RKO (cell line): ENCODE data around the gene KIFC3.
A peak's percentile ranks its signal among the peaks of the same experiment; 100 is the strongest.

Source experiments
- DNase-seq: peaks from one replicate; pipeline ENCODE4 v3.0.0-alpha.2; 2016; ENCODE audit warnings: low spot score

The KIFC3 gene

DNA sequence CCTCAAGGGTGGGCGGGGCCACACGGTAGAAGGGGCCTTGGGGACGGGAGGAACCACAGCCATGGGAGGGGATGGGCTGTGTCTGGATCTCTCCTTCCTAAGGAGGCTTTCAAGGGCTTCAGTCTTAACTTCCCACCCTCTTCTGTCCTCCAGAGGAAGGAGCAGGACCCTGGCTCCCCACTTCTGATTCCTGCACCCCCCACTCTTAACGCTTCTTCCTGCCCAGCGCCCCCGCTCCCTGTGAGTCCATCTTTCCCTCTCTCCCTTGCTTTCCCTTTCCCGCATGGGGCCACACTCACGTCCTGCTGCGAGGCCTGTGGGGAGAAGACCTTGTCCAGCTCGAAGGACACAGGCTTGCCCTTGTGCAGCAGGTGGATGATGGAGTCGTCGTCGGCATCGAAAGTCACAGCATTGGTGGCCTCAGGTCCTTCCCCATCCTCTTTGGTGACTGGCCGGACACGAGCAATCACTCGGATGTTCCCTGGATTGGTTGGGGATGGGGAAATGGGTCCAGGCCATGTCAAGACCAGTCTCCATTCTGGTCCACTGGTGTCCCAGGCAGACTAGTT is 37.0 kb downstream of the KIFC3 start:
- DNase-seq = no peak

DNA sequence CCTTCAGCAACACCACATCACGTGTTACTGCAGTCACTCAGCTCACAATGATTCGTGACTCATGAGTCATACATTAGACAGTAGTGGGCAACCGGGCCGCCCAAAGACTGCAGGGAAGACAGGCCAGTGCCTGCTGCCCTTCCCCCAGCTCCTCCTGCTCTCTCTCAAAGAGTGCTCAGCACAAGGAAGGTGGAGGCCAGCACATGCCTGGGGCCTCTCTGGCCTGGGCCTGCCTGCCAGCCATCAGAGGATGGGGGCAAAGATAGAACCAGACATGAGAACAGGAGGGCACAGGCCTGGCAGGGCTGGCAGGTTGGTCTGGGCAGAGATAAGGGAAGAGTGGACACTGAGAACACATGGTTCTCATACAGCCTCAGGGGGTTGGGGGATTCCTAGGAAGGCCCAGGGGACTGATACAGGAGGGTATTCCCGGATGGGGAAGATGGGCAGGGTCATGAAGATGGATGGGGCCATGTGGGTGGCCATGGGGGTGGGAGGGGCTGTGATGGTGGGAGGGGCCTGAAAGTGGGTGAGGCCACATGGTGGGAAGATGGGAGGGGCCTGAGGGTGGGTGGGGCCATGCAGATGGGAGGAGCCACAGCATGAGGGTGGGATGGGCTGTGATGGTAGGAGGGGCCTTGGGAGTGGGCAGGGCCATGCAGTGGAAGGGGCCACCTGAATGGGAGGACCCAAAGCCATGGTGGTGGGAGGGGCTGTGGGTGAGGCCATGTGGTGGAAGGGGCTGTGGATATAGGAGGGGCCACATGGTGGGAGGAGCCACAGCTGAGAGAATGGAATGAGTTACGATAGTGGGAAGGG is 37.7 kb downstream of the KIFC3 start:
- DNase-seq = peak; percentile 89

DNA sequence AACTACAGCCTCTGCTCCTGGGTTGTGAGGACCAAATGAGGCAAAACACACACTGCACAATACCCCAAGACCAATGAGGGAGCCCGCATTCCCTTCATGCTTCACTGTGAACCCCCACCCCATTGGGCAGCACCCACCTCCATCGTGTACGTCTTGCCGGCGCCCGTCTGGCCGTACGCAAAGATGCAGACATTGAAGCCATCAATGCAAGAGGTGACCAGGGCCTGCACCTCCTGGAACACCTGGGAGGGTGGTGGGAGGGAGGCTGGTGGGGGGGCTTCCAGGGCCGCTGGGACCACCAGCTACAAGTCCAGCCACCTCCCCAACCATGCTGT is 38.3 kb downstream of the KIFC3 start:
- no peak for DNase-seq

DNA sequence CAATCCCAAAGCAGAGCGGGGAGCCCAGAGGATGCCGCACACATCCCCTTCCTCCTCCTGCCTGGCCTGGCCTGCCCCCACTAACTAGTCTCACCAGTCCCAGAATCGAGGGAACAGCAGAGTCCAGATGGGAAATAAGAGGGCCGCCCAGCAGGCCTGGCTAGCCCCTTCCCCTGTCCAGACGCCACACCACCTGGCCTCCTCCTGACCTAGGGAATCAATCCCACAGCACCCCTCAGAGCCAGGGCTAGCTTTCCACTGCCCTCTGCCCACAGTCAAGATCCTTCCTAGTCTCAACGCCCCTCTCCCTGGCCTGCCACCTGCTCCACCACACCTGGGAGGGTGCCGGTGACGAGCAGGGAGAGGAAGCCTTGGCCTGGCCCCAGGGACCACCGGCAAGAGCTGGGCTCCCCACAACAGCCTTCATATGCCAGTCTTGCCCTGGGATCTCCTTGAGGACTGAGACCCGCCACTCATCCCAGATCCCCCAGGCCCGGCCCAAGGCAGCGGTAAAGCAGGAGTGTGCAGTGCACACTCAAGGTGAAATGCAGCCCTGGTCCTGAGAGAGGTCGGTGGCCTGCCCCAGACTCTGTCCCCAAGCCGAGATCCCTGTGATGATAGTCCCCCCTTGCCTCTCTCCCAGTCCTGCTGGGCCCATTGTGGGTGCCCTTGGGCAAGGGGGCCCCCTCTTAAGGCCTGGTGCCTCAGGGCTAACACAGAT is 38.8 kb downstream of the KIFC3 start:
- DNase-seq = no peak

DNA sequence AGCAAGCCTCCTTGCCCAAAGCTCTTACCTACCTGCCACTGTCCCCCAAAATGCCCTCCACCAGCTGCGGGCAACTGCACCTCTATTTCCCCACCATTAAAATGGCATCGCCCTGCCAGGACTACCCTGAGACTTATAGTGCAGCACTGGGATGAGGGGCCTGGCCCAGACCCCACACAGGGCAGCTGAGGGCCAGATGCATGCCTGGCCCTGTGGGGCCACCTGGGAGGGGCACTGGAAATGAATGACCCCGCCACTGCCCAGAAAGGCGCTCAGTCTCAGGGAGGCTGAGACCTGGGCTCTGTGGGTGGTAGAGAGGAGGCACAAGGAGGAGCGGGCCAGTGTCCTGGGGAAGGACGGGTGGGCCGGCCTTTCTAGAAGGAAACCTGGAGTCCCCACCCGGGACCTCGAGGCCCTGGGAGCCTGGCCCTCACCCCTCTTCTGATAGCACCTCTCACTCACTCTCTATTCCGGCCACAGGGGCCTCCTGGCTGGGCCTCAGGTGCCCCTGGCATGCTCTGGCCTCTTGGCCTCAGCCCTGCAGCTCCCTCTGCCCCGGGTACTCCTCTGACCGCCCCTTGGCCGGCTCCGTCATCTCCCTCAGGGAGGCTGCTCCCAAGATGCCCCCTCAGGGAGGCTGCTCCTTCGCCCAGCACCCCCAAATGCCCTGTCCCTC is 39.8 kb downstream of the KIFC3 start:
- no peak for DNase-seq

DNA sequence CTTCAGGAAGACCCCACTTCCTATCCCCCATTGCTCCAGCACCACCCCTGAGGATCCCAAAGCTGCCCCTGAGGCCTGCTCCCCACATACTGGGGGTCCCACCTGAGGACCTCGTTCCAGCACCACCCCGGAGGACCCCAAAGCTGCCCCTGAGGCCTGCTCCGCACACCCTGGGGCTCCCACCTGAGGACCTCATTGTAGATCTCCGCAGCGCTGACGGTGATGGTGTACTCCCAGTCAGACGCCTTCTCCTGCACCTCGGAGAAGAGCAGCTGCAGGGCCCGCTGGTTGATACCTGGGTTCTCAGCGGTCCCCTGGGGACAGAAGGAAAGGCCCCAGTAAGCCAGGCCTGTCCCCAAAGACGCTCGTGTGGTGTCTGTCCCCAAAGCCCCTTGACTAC is 40.3 kb downstream of the KIFC3 start:
- no peak for DNase-seq

DNA sequence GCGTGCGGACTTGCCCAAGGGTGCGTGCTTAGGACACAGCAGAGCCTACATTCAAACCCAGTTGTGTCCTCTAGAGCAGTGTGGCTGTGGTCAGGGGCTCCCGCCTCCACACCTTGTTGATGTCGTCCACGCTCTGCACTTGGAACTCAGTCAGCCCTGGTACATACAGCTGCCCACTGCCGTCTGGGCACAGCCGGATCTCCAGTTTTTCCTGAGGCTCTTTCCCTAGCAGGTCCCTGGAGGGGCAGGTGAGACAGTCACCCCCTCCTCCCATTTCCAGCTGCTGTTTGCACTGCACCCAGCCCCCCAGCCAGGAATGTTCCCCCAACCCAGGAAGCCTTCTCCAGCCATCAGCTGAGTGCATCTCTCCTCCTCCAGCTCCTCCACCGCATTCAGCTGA is 41.0 kb downstream of the KIFC3 start:
- DNase-seq = no peak

- no peak for DNase-seq
Measured at GRCh38 chr16:57760357-57761160, 41.7 kb downstream of the KIFC3 start.

DNA sequence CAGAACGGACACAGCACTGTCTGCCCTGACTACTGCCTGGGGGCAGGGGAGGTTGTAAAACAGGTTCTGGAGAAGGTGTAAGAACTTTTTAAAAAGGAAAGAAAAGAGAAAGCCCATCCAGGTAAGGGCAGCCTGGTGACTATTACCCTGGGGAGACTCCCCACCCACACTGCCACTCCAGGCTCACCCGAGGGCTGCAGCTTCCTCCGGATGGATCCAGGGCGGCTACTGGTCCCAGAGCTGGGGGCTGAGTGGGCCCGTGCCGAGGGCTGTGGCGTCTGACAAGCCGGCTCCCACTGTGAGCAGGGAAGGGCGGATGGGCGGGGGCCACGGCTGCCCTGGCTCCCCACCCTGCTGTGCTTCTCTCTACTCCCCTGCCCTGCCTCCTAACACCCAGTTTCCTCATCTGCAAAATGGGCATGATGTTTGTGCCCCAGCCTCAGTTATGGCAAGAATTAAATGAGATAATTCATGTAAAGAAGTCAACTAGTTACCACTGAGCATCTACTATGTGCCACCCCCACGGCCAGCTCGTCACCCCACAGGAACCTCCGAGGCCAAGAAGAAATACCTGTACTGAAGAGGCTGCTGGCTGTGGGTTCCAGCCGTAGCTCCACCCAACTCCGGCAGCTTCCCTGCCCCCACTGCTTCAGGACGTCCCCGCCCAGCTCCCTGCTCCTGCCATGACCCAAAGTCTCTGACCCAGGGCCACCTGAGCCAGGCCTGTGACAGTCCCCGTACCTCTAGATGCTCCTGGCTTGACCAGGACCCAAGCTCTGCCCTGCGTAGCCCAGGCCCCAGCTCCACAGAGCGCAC is 42.5 kb downstream of the KIFC3 start:
- DNase-seq = no peak

DNA sequence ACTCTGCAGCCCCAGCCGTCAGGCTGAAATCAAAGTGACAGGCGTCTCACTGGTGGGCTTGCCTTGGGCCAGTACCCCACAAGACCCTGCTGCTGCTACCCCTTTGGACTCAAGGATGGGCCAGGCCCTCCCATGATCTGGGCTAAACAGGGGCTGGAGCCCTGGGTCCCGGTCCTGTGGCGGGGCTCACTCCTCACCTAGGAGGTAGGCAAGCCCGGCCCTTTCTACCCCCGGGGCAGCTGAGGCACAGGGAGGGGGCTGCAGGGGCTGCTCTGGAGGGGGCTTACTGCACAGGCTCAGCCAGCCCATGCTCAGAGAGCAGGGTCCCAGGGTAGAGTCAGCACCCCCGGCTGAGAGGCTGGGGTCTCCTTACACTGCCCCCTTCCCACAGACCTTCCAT is 43.2 kb downstream of the KIFC3 start:
- DNase-seq = no peak

- no peak for DNase-seq
Measured at GRCh38 chr16:57758331-57759117, 43.8 kb downstream of the KIFC3 start.

DNA sequence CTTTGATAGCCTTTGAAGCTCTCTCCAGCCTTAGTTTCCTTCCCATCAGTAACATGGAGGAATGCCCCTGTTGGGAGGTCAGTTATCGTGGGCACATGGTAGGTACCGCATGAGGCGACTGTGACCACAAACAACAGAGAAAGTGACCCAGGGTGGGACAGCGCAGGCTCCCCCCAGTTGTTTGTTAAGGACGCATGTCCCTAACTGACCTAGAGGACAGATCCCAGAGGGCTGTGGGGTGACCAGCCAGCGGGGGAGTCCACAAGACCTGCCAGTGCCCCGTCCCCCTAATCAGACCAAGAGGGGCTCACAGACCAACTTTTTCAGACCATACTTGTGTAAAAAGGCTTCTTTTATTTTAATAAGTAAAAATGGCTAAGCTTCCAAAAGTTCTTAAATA is 44.4 kb downstream of the KIFC3 start:
- DNase-seq = no peak

GRCh38 chr16:57757326-57757786 is 44.9 kb downstream of the KIFC3 start:
- DNase-seq = peak; percentile 71

- no peak for DNase-seq
Measured at GRCh38 chr16:57756424-57757325, 45.6 kb downstream of the KIFC3 start.

GRCh38 chr16:57755726-57756423 is 46.4 kb downstream of the KIFC3 start:
- DNase-seq = no peak

GRCh38 chr16:57755061-57755684 is 47.1 kb downstream of the KIFC3 start:
- no peak for DNase-seq

DNA sequence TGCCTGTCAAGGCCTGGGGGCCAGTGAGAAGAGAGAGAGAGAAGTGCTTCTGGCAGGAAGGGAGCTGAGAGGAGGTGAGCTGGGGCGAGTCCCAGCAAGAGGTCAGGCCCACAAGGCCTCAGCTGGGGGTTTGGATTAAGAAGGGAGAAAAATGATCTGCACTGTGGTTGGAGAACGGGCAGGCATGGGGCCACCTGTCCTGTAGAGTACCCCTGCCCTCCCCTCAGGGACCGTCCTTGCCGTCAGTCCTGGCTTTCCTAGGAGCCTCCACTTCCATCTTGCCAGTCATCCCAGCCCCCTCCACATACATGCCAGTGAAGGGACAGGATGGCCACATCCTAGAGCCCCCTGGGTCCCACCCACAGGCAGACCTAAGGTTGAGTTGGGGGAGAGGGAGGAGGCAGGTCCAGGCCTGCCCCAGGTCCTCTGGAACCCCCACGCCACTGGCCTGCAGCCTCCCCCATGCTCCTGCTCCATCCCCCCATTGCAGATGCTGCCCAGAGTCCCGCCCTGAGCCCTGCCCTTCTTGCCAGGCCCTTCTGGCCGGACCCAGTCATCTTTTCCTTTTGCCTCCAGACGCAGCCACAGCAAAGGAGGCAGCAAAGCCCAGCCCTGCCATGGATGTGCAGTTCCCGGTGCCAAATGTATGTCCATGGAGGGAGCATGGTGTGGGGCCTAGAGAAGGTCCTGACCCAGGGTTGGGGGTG is 47.8 kb downstream of the KIFC3 start:
- DNase-seq = no peak
